ENCODE data around the gene SBK2. TPM values are rescaled to one million over a fixed set of nuclear protein-coding genes. Genes with fewer than 3 reads are reported as not detected.
"Not testable (repeated sequence)": the region's sequence is repeated elsewhere in the genome, so short reads cannot be mapped to it uniquely, and the experiment has no call there.

Gene SBK2
- total RNA-seq, 2 experiments from 2014 or later: not detected

GRCh38 chr19:55502197-55502952, 34.6 kb downstream of the SBK2 start:
- no peaks in the 10 kb centered on the region for H3K27me3 Mint-ChIP-seq
- H3K9me3 Mint-ChIP-seq: peaks cover 10% of the 10 kb centered on the region
- H3K4me1 Mint-ChIP-seq: peaks cover 18% of the 10 kb centered on the region
- DNase-seq: no peak
- H3K36me3 Mint-ChIP-seq: peaks cover 10% of the 10 kb centered on the region
- peak overlapping the region; percentile 5 for H3K27ac Mint-ChIP-seq
- H3K4me3 Mint-ChIP-seq: no peak overlapping the region

GRCh38 chr19:55500368-55500952, 36.5 kb downstream of the SBK2 start:
- peaks cover 10% of the 10 kb centered on the region for H3K9me3 Mint-ChIP-seq
- H3K4me3 Mint-ChIP-seq: no peak overlapping the region
- DNase-seq: no peak
- no peaks in the 10 kb centered on the region for H3K27me3 Mint-ChIP-seq
- H3K4me1 Mint-ChIP-seq: peaks cover 18% of the 10 kb centered on the region
- H3K36me3 Mint-ChIP-seq: peaks cover 10% of the 10 kb centered on the region
- H3K27ac Mint-ChIP-seq: no peak overlapping the region

DNA sequence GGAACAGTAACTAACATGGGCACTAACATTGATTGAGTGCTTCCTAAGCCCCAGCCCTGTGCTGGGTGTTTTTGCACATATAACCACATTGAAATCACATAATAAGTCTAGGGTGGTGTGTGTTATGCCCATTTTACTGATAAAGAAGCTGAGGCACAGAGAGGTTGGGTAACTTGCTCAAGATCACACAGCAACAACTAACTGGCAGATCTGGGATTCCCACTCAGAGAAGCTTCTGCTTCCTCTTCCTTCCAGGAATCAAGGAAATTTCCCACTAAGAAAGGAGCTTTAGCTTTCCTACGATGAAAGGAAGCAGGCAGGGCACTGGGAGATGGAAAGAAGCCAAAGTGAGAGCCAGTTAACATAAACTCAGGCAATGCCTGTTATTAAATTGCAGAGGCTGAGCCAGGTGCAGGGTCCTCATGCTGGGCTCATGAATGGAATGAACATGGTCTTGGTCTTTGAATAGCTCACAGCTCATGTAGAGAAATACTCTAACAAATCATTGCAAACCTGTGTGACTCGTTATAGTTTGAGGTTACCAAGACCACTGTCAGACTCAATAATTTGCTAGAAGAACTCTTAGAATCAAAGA, 38.6 kb downstream of the SBK2 start:
- Mint-ChIP-seq H3K36me3 (peaks cover 7% of the 10 kb centered on the region), H3K27me3 (no peaks in the 10 kb centered on the region), H3K27ac (no peak overlapping the region), H3K4me3 (no peak overlapping the region), H3K4me1 (peaks cover 15% of the 10 kb centered on the region), H3K9me3 (peaks cover 6% of the 10 kb centered on the region)
- no peak for DNase-seq

GRCh38 chr19:55497763-55498162, 39.2 kb downstream of the SBK2 start:
- no peak for DNase-seq
- no peak overlapping the region for H3K4me3 Mint-ChIP-seq
- peaks cover 3% of the 10 kb centered on the region for H3K9me3 Mint-ChIP-seq
- H3K4me1 Mint-ChIP-seq: peaks cover 12% of the 10 kb centered on the region
- peaks cover 5% of the 10 kb centered on the region for H3K27me3 Mint-ChIP-seq
- no peak overlapping the region for H3K27ac Mint-ChIP-seq
- peaks cover 4% of the 10 kb centered on the region for H3K36me3 Mint-ChIP-seq

DNA sequence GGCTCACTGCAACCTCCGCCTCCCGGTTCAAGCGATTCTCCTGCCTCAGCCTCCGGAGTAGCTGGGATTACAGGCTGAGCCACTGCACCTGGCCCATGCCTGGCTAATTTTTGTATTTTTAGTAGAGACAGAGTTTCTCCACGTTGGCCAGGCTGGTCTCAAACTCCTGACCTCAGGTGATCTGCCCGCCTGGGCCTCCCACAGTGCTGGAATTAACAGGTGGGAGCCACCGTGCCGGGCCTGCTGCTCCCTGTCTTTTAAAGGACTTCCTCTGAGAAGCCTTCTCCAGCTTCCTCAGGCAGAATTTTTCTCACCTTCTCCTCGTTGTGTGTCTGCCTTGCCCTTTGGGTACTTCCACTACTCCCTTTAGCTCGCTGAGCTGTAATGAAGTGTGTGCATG, 40.1 kb downstream of the SBK2 start:
- H3K27ac Mint-ChIP-seq, H3K36me3 Mint-ChIP-seq, H3K27me3 Mint-ChIP-seq, H3K4me1 Mint-ChIP-seq, H3K4me3 Mint-ChIP-seq, DNase-seq, H3K9me3 Mint-ChIP-seq: not testable (repeated sequence)

DNA sequence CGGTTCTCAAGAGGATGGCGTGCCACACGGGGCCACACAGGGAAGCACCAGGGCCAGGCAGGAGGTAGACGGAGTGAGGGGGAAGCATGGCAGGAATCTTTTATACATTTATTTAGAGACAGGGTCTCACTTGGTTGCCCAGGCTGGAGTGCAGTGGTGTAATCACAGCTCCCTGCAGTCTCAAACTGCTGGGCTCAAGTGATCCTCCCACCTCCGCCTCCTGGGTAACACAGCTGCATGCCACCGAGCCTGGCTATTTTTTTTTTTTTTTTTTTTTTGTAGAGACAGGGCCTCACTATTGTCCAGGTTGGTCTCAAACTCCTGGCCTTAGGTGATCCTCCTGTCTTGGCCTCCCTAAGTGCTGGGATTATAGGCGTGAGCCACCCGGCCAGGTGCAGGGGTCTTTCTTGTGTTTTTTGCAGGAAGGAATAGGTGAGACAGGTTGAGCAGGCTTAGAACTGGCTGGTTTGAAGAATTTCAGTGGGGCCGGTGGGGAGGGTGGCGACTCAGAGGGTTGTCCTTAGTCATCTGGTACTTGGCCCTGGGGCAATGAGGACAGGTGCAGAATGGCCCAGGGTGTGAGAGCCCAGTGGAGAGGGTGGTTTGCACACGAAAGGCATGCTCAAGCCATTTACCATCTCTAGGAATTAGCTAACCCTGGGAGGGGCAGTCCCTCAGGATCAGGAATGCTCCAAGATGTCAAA, 41.1 kb downstream of the SBK2 start:
- no peak overlapping the region for H3K27ac Mint-ChIP-seq
- H3K27me3 Mint-ChIP-seq: peaks cover 12% of the 10 kb centered on the region
- H3K9me3 Mint-ChIP-seq: no peaks in the 10 kb centered on the region
- no peak overlapping the region for H3K4me3 Mint-ChIP-seq
- DNase-seq: no peak
- H3K36me3 Mint-ChIP-seq: no peaks in the 10 kb centered on the region
- H3K4me1 Mint-ChIP-seq: peaks cover 5% of the 10 kb centered on the region

- Mint-ChIP-seq H3K4me3 (peak overlapping the region; percentile 63), H3K4me1 (peaks cover 5% of the 10 kb centered on the region), H3K36me3 (no peaks in the 10 kb centered on the region), H3K9me3 (no peaks in the 10 kb centered on the region), H3K27me3 (peaks cover 12% of the 10 kb centered on the region), H3K27ac (peak overlapping the region; percentile 82)
- no peak for DNase-seq
Measured at GRCh38 chr19:55494172-55494761, 42.7 kb downstream of the SBK2 start.

DNA sequence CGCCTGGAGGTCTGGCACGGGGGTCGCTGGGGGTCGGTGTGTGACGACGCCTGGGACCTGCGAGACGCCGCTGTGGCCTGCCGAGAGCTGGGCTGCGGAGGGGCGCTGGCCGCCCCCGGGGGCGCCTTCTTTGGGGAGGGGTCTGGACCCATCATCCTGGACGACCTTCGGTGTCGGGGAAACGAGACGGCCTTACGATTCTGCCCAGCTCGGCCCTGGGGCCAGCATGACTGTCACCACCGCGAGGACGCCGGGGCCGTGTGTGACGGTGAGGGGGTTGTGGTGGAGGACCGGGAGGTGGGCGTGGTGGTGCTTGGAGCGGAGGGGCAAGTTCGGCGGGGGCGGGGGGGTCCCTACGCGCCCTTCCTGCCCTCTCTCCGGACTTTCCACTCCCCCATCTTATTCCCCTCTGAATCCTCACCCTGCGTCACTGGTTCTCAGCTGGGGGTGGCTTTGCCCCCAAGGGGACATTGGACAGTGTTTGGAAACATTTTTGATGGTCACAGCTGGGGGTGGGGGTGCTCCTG, 43.2 kb downstream of the SBK2 start:
- H3K27me3 Mint-ChIP-seq: peaks cover 12% of the 10 kb centered on the region
- H3K27ac Mint-ChIP-seq: no peak overlapping the region
- H3K36me3 Mint-ChIP-seq: no peaks in the 10 kb centered on the region
- DNase-seq: no peak
- H3K4me1 Mint-ChIP-seq: peaks cover 5% of the 10 kb centered on the region
- no peaks in the 10 kb centered on the region for H3K9me3 Mint-ChIP-seq
- no peak overlapping the region for H3K4me3 Mint-ChIP-seq

DNA sequence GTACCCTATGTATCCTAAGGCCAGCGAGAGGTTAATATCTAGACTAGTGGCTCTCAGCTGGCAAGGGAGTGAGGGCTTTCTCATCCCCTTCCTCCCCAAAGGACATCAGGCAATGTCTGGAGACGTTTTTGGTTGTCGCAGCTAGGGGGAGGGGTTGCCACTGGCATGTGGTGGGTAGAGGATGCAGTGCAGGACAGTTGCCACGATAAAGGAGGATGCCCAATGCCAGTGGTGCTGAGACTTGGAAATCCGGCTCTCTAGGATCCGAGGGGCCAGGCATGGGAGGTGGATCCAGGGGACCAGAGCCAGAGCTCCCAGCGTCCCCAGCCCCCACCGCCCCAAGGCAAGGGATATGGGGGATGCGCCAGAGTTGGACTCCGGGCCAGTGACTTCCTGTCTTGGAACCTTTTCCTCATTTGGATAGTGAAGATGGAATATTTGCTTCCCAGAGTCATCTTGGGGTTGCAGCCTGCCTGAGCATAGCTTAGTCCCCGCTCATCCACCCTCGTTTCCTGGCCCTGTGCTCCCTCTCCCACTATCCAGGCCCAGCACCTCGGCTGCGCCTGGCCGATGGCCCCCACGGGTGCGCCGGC, 43.8 kb downstream of the SBK2 start:
- Mint-ChIP-seq H3K27me3 (peaks cover 12% of the 10 kb centered on the region), H3K9me3 (no peaks in the 10 kb centered on the region), H3K36me3 (no peaks in the 10 kb centered on the region), H3K27ac (no peak overlapping the region), H3K4me1 (peaks cover 5% of the 10 kb centered on the region), H3K4me3 (no peak overlapping the region)
- no peak for DNase-seq

DNA sequence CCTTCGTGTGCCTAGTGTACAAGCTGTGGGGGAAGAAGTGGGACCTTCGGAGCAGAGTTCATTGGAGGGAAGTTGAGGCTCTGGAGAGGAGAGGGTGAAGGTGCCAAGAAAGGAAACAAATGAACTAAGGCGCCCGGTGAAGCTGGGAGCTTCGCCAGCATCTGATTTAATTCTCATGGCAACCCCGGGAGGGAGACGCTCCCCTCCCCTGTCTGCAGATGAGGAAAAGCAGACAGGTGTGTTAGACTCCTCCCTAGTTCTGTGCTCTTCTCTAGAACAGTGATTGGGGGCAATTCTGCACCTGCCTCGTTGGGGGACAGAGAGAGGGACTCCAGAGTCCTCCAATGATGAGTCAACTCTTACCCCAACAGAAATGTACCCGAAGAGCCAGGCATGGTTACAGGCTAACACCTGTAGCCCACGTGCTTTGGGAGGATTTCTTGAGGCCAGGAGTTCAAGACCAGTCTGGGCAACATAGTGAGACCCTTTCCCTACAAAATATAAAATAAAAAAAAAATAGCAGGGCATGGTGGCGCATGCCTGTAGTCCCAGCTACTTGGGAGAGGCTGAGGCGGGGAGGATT, 44.5 kb downstream of the SBK2 start:
- DNase-seq: no peak
- Mint-ChIP-seq H3K4me1 (peaks cover 9% of the 10 kb centered on the region), H3K4me3 (no peak overlapping the region), H3K27me3 (peaks cover 12% of the 10 kb centered on the region), H3K27ac (no peak overlapping the region), H3K36me3 (no peaks in the 10 kb centered on the region), H3K9me3 (no peaks in the 10 kb centered on the region)

GRCh38 chr19:55491546-55492360, 45.2 kb downstream of the SBK2 start:
- no peaks in the 10 kb centered on the region for H3K36me3 Mint-ChIP-seq
- H3K4me3 Mint-ChIP-seq: no peak overlapping the region
- no peak for DNase-seq
- peaks cover 12% of the 10 kb centered on the region for H3K27me3 Mint-ChIP-seq
- H3K4me1 Mint-ChIP-seq: peaks cover 16% of the 10 kb centered on the region
- H3K27ac Mint-ChIP-seq: no peak overlapping the region
- H3K9me3 Mint-ChIP-seq: no peaks in the 10 kb centered on the region

DNA sequence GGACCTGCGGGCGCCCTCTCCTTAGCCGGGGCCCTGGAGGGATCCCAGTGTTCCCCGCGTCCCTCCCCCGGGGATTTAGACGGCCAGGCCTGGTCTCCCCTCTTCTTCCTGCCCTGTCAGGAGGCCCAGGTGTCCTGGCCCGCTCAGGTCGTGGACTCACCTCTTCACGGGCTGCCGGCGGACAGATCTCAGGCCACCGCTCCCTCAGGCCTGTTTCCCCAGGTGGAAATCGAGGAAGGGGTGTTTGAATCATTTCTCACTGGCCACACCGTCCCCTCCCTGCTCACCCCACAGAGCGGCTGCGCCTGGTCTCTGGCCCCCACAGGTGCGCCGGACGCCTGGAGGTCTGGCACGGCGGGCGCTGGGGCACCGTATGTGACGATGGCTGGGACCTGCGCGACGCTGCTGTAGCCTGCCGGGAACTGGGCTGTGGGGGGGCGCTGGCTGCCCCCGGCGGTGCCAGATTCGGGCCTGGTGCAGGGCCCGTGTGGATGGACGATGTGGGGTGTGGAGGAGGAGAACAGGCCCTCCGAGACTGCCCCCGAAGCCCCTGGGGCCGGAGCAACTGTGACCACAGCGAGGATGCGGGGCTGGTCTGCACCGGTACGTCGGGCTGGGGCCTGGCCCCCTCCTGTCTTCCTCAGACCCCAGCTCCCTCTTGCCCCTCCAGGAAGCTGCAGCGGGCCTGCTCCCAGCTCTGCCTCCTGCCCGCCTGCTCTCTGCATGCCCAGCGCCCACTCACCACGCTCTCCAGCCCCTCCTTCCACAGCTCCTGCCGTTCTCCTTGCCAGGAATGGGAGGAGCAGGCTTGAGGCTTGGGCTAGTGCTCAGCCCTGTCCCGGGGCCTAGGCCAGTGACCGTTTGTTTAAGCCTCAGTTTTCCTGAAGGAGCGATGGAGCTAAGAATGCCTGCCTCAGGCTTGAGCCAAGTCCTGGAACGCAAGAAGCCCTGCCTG, 46.2 kb downstream of the SBK2 start:
- DNase-seq: no peak
- Mint-ChIP-seq H3K4me3 (no peak overlapping the region), H3K4me1 (peaks cover 19% of the 10 kb centered on the region), H3K27ac (no peak overlapping the region), H3K27me3 (peaks cover 12% of the 10 kb centered on the region), H3K9me3 (no peaks in the 10 kb centered on the region), H3K36me3 (no peaks in the 10 kb centered on the region)
